GM12874 (cell line): Measurements from ENCODE around the gene ACOD1.

ENCODE experiments used
- CTCF ChIP-seq: IDR thresholded peaks from 2 replicates; pipeline ENCODE4 v1.5.1; 2011; ENCODE audit warnings: low read depth, mild to moderate bottlenecking, control low read depth, low read length, moderate library complexity; ENCODE audit not compliant: insufficient read depth

The ACOD1 gene

GRCh38 chr13:76969488-76970365 lies 21.4 kb downstream of the ACOD1 start:
- TF ChIP-seq CTCF, result no peak

GRCh38 chr13:76971215-76971614 lies 22.9 kb downstream of the ACOD1 start:
- TF ChIP-seq CTCF, result no peak

GRCh38 chr13:76971851-76972829 lies 23.8 kb downstream of the ACOD1 start:
- TF ChIP-seq CTCF, result no peak

GRCh38 chr13:76973920-76974617 lies 25.8 kb downstream of the ACOD1 start:
- no peak for TF ChIP-seq CTCF

- TF ChIP-seq CTCF, result no peak
Observed at GRCh38 chr13:76974618-76974975, 26.3 kb downstream of the ACOD1 start.

GRCh38 chr13:76975863-76976262 lies 27.6 kb downstream of the ACOD1 start:
- no peak for TF ChIP-seq CTCF

GRCh38 chr13:76976490-76976889 lies 28.2 kb downstream of the ACOD1 start:
- TF ChIP-seq CTCF, result no peak
